ENCODE measurements around the gene AQP12A. TPM values are rescaled to one million over a fixed set of nuclear protein-coding genes. Genes with fewer than 3 reads are reported as not detected.

Gene AQP12A
- total and polyA plus RNA-seq, 10 of the 15 experiments (the other 5 are each of a cell fraction or from before 2014, with no cell fraction given) = not detected

DNA sequence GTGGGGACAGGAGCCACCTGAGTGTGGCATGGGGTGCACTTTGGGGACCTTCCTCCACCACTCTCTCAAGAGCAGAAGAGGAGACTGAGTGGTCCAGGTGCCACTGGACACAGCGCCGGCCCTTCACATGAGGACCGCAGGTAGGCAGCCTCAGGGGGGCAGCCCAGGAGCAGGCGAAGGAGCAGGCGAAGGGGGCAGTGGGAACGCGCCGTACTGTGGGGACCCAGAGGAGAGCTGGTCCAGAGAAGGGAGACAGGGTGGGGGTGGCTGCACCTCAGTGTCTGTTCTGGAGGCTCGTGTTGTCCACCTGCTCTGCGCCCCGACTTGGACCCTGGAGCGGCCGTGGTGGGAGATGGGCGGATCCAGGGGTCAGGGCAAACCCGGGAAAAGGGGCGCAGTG, 55.0 kb downstream of the AQP12A start:
- in situ Hi-C loops (cut with MboI) = no loop called here
- no peak for DNase-seq (ENCODE audit: low read depth, low spot score)
- Histone ChIP-seq H3K27ac (ENCODE audit: control insufficient read depth, insufficient read depth) (no peak overlapping the region), H3K36me3 (ENCODE audit: control insufficient read depth in 2 of 2, insufficient read depth in 2 of 2, low read length in 1 of 2) (no peaks in the 10 kb centered on the region), H3K4me2 (ENCODE audit: control insufficient read depth, insufficient read depth) (no peak overlapping the region), H2AFZ (ENCODE audit: control insufficient read depth, low read depth, low read length) (no peak overlapping the region), H3K4me1 (ENCODE audit: control insufficient read depth, insufficient read depth, low read length) (no peaks in the 10 kb centered on the region), H3K4me3 (no peak overlapping the region), H3K27me3 (replicated peaks in 1 of 2; ENCODE audit: control insufficient read depth in 2 of 2, insufficient read depth in 2 of 2, low read length in 1 of 2) (peaks cover under 1 to 3% of the 10 kb centered on the region in 2 experiments; a peak in 3 of 4 replicates), H3K79me2 (ENCODE audit: control insufficient read depth, insufficient read depth, low read length) (no peaks in the 10 kb centered on the region), H3K9me3 (replicated peaks; ENCODE audit: control insufficient read depth, insufficient read depth, low read length) (no peaks in the 10 kb centered on the region), H3K9ac (ENCODE audit: control insufficient read depth, insufficient read depth, low read length) (no peak overlapping the region), H4K20me1 (ENCODE audit: control insufficient read depth, insufficient read depth) (no peaks in the 10 kb centered on the region)
- no peak for FAIRE-seq
- RAD21 ChIA-PET (ENCODE audit: unreplicated experiment) = no interaction called here
- SMC1A ChIA-PET (ENCODE audit: uncharacterized antibody, unreplicated experiment) = no interaction called here
- intact Hi-C loops (cut with micrococcal nuclease; ENCODE audit: unreplicated experiment) = no loop called here
- no TSS peak for BruUV-seq (replicated peaks)
- WGBS (ENCODE audit: insufficient coverage, insufficient replicate concordance, low lambda C conversion rate, missing lambda C conversion rate) = 55% methylated on average over 11 of the region's 16 CpGs
- TF ChIP-seq HDAC6 (IDR thresholded peaks at IDR 0.05; ENCODE audit: unreplicated experiment) (no peak), BACH1 (IDR thresholded peaks at IDR 0.05; ENCODE audit: borderline replicate concordance) (no peak), BCL11A (IDR thresholded peaks at IDR 0.05; ENCODE audit: low read depth, low read length) (no peak), HDAC2 (IDR thresholded peaks at IDR 0.05) (no peak), TARDBP (IDR thresholded peaks at IDR 0.05; ENCODE audit: borderline replicate concordance) (no peak), SIX5 (IDR thresholded peaks at IDR 0.05; ENCODE audit: low read depth, low read length, severe bottlenecking) (no peak), TCF7 (IDR thresholded peaks at IDR 0.05; ENCODE audit: borderline replicate concordance) (no peak)
- TF ChIP-seq, protein P1, sequence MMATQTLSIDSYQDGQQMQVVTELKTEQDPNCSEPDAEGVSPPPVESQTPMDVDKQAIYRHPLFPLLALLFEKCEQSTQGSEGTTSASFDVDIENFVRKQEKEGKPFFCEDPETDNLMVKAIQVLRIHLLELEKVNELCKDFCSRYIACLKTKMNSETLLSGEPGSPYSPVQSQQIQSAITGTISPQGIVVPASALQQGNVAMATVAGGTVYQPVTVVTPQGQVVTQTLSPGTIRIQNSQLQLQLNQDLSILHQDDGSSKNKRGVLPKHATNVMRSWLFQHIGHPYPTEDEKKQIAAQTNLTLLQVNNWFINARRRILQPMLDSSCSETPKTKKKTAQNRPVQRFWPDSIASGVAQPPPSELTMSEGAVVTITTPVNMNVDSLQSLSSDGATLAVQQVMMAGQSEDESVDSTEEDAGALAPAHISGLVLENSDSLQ (IDR thresholded peaks at IDR 0.05) = no peak
- TF ChIP-seq, protein P2, sequence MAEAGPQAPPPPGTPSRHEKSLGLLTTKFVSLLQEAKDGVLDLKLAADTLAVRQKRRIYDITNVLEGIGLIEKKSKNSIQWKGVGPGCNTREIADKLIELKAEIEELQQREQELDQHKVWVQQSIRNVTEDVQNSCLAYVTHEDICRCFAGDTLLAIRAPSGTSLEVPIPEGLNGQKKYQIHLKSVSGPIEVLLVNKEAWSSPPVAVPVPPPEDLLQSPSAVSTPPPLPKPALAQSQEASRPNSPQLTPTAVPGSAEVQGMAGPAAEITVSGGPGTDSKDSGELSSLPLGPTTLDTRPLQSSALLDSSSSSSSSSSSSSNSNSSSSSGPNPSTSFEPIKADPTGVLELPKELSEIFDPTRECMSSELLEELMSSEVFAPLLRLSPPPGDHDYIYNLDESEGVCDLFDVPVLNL (IDR thresholded peaks at IDR 0.05; ENCODE audit: low read depth, low read length) = no peak
- no peak for ATAC-seq
- POLR2A ChIA-PET = no interaction called here
- CTCF ChIA-PET = no interaction called here
